Suprapubic skin (tissue), 4 donors: ENCODE results near the gene POLR2C. TPM values are rescaled to one million over a fixed set of nuclear protein-coding genes. Genes with fewer than 3 reads are reported as not detected.

ENCODE experiments used
- DNase-seq, 2 donors: peaks; one replicate each; pipeline ENCODE4 v3.0.0-alpha.2; 2019; ENCODE audit warnings: low spot score in 2 of 2
- H3K27ac ChIP-seq: fragments of 200-600 bp; sonication (generic); one replicate; pipeline ENCODE4 v1.5.1; 2019
- H3K27me3 ChIP-seq: fragments of 200-600 bp; sonication (generic); one replicate; pipeline ENCODE4 v1.5.1; 2019
- H3K36me3 ChIP-seq: fragments of 200-600 bp; sonication (generic); one replicate; pipeline ENCODE4 v1.5.1; 2019
- H3K4me1 ChIP-seq: fragments of 200-600 bp; sonication (generic); one replicate; pipeline ENCODE4 v1.5.1; 2019
- H3K4me3 ChIP-seq: fragments of 200-600 bp; sonication (generic); one replicate; pipeline ENCODE4 v1.5.1; 2019; ENCODE audit warnings: mild to moderate bottlenecking
- H3K9me3 ChIP-seq: fragments of 200-600 bp; sonication (generic); one replicate; pipeline ENCODE4 v1.5.1; 2019
- CTCF ChIP-seq, 2 donors: fragments of 200-600 bp in 1 of 2; fragments of 450-650 bp in 1 of 2; sonication (generic) in 1 of 2; IDR thresholded peaks; one replicate each; pipeline ENCODE4 v1.5.1; 2016 to 2019; ENCODE audit warnings: antibody characterized with exemption in 2 of 2, mild to moderate bottlenecking in 1 of 2, moderate library complexity in 1 of 2
- EP300 ChIP-seq: sonication (generic); formaldehyde crosslinking; IDR thresholded peaks from one replicate; pipeline ENCODE4 v1.6.1; 2017; ENCODE audit warnings: antibody characterized with exemption
- POLR2A ChIP-seq, 2 donors: fragments of 450-650 bp; IDR thresholded peaks; one replicate each; pipeline ENCODE4 v1.6.1; 2017; ENCODE audit warnings: antibody characterized with exemption in 2 of 2, mild to moderate bottlenecking in 2 of 2, moderate library complexity in 2 of 2
- POLR2AphosphoS5 ChIP-seq, 3 donors: sonication (generic); formaldehyde crosslinking; IDR thresholded peaks; one replicate each; pipeline ENCODE4 v1.6.1; 2017; ENCODE audit warnings: antibody characterized with exemption in 3 of 3
- WGBS: methylation state at CpG from one replicate; pipeline ENCODE4 v1.1.5; 2018; 5-methylcytosine and 5-hydroxymethylcytosine counted together
- total RNA-seq, 4 donors: library from RNA; depleted of rRNA; stranded (reverse); fragments of >200 nt; gene quantifications; one replicate each; pipeline ENCODE4 v1.1.0, GENCODE V29; 2016

The POLR2C gene
- total RNA-seq, 4 donors from 2014 or later, result 65.0 to 80.3 (median 72.0) TPM

GRCh38 chr16:57474671-57475661 lies 12.5 kb downstream of the POLR2C start:
- WGBS, result 84% methylated on average over 29 of the region's 30 CpGs
- Histone ChIP-seq H3K4me3 (no peak overlapping the region), H3K4me1 (peaks cover 46% of the 10 kb centered on the region), H3K36me3 (peaks cover 56% of the 10 kb centered on the region), H3K27me3 (no peaks in the 10 kb centered on the region), H3K27ac (no peak overlapping the region), H3K9me3 (no peaks in the 10 kb centered on the region)
- no peak for TF ChIP-seq CTCF (IDR thresholded peaks at IDR 0.05)
- no peak for TF ChIP-seq EP300
- TF ChIP-seq POLR2A (IDR thresholded peaks at IDR 0.05), result no peak
- no peak for TF ChIP-seq POLR2AphosphoS5 (IDR thresholded peaks at IDR 0.05)
- DNase-seq, result peak in 1 of 2 donors; percentile 59

GRCh38 chr16:57475711-57476339 lies 13.3 kb downstream of the POLR2C start:
- Histone ChIP-seq H3K9me3 (no peaks in the 10 kb centered on the region), H3K36me3 (peaks cover 47% of the 10 kb centered on the region), H3K4me1 (peaks cover 46% of the 10 kb centered on the region), H3K4me3 (no peak overlapping the region), H3K27me3 (no peaks in the 10 kb centered on the region), H3K27ac (no peak overlapping the region)
- peak; percentile 6 to 55 for TF ChIP-seq CTCF (IDR thresholded peaks at IDR 0.05)
- no peak for TF ChIP-seq POLR2AphosphoS5 (IDR thresholded peaks at IDR 0.05)
- TF ChIP-seq POLR2A (IDR thresholded peaks at IDR 0.05), result no peak
- no peak for TF ChIP-seq EP300
- peak in 1 of 2 donors; percentile 67 for DNase-seq
- WGBS, result 58% methylated on average over 8 of the region's 12 CpGs

- H3K4me1 ChIP-seq, result peaks cover 47% of the 10 kb centered on the region
- H3K27me3 ChIP-seq, result no peaks in the 10 kb centered on the region
- peak; percentile 44 to 74 for DNase-seq
- no peak overlapping the region for H3K27ac ChIP-seq
- no peak overlapping the region for H3K4me3 ChIP-seq
- H3K36me3 ChIP-seq, result peaks cover 38% of the 10 kb centered on the region
- TF ChIP-seq POLR2A (IDR thresholded peaks at IDR 0.05) (no peak), POLR2AphosphoS5 (IDR thresholded peaks at IDR 0.05) (no peak), CTCF (IDR thresholded peaks at IDR 0.05) (no peak), EP300 (no peak)
- WGBS, result 90% methylated on average over 1 of the region's 6 CpGs
- H3K9me3 ChIP-seq, result no peaks in the 10 kb centered on the region
These were observed 14.3 kb downstream of the POLR2C start for GRCh38 chr16:57476546-57477410.

GRCh38 chr16:57477531-57478202 lies 15.2 kb downstream of the POLR2C start:
- H3K36me3 ChIP-seq, result peaks cover 30% of the 10 kb centered on the region
- no peaks in the 10 kb centered on the region for H3K9me3 ChIP-seq
- no peaks in the 10 kb centered on the region for H3K27me3 ChIP-seq
- no peak overlapping the region for H3K4me3 ChIP-seq
- 65% methylated on average over 8 of the region's 9 CpGs for WGBS
- H3K4me1 ChIP-seq, result peaks cover 47% of the 10 kb centered on the region
- TF ChIP-seq POLR2AphosphoS5 (IDR thresholded peaks at IDR 0.05) (no peak), EP300 (no peak), CTCF (IDR thresholded peaks at IDR 0.05) (no peak), POLR2A (IDR thresholded peaks at IDR 0.05) (no peak)
- no peak overlapping the region for H3K27ac ChIP-seq
- peak in 1 of 2 donors; percentile 71 for DNase-seq
